HG03108 (cell line): ENCODE data around the gene TBC1D21.
"Not testable (repeated sequence)": the region's sequence is repeated elsewhere in the genome, so short reads cannot be mapped to it uniquely, and the experiment has no call there.

ENCODE experiments used
- ATAC-seq: cut with Tn5 transposase; IDR thresholded peaks from one replicate; pipeline ENCODE4 v1.9.1; 2021; ENCODE audit warnings: moderate library complexity; ENCODE audit not compliant: unreplicated experiment

TBC1D21 gene

DNA sequence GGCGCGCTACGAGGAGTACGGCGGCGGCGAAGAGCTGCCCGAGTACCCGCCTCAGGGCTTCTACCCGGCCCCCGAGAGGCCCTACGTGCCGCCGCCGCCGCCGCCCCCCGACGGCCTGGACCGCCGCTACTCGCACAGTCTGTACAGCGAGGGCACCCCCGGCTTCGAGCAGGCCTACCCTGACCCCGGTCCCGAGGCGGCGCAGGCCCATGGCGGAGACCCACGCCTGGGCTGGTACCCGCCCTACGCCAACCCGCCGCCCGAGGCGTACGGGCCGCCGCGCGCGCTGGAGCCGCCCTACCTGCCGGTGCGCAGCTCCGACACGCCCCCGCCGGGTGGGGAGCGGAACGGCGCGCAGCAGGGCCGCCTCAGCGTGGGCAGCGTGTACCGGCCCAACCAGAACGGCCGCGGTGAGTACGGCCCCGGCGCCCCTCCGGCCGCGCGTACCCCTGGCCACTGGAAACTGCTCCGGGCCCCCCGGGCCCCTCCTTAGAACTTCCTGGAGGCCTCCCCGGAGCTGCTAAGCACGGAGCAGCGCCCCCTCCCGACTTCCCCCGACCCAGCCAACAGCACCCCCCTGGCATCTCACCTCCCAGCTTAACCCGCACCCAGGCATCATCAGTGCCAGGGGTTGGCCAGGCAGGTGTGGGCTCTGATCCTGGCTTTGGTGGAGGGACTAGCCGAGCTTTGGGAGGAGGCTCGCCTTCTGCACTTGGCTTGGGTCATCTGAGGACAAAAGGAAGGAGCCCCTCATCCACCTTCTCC is 54.3 kb downstream of the TBC1D21 start:
- ATAC-seq = no peak

- ATAC-seq = no peak
Measured at GRCh38 chr15:73928241-73928579, 54.8 kb downstream of the TBC1D21 start.

DNA sequence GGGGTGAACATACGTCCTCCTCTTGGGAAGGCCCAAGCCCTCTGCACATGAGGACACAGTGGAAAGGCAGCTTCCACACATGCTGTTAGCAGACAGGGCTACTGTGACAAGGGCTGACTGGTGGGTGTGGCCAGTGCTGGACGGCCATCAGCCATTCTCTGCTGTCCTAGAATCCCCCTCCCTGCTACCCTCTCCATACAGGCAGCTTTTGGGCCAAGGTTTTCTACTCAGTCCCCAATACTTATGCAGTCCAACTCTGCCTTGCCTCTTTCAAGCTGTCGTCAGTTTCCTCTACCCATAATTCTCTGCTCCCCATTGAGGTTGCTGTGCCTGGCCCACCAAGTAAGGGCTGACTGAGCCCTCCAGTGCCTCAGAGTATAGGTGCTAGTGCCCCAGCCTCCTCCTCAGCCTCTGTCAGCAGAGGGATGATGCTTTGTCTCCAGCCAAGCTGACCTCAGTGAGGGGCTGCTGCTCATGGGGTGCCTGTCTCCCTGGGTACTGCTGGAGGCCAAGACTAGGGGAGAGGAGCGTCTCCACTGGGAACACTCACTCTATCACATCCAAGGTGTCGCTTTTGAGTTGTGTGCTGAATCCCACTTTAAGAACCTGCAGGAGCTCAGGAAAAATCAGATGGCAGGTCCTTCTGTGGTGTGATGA is 55.7 kb downstream of the TBC1D21 start:
- ATAC-seq = no peak

GRCh38 chr15:73930371-73930770 is 57.0 kb downstream of the TBC1D21 start:
- ATAC-seq = no peak

GRCh38 chr15:73930790-73931281 is 57.5 kb downstream of the TBC1D21 start:
- ATAC-seq = no peak

DNA sequence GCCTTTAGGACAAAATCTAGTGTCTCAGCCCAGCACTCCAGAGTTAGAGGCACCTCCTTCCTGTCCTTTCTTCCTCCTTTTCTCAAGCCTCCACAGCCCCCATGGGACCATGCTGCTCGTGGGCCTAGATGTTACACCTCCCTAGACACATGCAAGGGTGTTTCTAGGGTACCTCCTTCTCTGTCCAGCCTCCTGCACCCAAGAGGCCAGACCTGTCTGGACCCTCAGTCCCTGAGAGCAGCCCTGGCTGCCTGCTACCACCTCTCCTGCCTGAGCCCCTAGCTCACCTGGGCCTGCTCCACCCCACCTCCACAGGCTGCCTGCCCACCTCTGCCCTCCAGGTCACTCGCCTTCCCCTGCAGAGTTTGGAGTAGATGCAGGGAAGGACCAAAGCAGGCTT is 58.1 kb downstream of the TBC1D21 start:
- no peak for ATAC-seq

DNA sequence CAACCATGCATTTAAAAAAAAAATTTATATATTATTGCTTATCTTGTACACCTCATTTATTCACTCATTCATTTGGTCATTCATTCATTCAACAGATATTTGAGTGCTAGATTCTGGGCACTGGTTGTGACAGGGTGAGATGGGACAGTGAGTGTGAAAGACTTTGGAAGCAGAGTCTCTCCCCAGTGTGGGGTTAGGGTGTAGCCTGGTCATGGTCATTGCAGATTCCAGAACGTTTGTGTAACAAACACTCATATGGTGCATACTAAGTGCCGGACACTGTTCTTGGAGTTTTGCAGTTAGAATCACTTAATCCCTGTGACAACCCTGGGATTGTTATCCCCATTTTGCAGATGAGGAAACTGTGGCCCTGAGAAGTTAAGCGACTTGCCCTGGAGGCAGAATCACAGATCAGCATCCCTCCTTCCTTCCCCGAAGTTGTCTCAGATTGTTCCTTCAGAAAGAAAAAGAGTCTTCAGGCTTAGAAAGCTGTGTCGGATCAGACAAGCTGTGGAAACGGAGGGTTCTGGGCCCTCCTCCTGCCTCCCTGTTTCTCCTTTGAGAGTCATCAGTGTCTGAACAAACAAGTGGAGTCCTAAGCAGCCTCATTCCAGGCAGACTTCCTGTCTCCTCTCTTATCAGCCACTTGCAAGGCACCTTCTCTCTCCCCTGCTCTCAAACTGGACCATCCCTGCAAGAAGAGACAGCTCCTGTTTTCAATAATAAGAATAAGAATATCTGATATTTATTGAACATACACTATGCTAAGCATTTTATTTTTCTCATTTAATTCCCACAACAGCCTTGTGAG is 59.2 kb downstream of the TBC1D21 start:
- no peak for ATAC-seq

- ATAC-seq = no peak
Measured at GRCh38 chr15:73934281-73934680, 60.9 kb downstream of the TBC1D21 start.

DNA sequence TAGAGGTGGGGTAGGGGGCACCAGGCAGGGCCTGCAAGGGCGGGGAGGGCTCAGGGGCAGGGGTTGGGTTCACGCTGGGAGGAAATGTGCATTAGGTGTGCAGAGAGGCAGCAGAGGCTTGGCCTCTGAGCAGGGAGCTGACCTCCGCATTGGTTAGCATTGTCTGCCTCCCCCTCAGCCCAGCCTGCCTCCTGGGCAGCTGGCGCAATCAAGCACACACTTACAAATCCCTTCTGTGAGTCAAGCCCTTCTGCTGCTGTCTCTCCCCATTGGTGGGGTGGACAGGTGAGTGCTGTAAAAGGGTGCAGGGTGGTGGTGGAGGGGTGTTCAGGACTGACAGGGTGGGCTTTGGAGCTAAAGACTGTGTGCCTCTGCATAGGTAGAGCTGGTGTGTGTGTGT is 62.2 kb downstream of the TBC1D21 start:
- no peak for ATAC-seq

DNA sequence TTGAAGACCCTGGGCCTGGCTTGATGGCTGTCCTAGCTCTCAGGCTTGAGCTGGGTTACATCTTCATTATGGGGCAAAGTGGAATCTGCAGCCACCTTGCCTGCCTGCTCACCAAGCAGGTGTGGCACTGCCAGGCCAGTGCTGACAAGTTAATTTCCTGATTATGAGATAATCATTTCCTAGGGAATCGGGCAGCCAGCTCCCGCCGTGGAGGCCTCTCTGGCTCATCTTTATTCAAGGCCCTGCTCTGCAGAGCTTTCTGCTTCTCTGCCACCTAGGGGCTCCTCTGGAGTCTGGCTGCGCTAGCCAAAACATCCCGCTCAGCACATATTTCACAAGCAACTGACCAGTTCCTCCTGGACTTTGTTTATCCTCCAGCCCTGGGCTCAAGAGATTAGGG is 62.8 kb downstream of the TBC1D21 start:
- no peak for ATAC-seq

GRCh38 chr15:73936588-73937290 is 63.4 kb downstream of the TBC1D21 start:
- ATAC-seq = no peak

DNA sequence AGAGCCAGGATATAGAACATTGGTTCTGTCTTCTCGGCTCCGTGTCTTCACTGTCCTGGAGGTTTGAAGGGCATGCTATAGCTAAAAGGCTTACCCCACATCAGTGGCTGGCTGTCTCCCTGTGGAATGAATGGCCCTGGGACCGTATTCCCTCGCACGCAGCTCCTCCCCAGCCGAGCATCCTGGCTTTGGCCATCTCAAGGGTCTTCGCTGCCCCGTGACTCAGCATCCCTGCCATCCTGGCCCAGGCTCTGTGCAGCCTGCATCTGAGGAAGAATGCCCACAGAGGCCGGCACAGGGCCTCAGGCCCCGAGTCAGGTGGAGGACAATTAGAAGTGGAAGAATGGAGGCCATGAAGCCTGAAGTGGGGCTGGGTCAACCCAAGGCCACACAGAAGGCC is 63.9 kb downstream of the TBC1D21 start:
- ATAC-seq = no peak

GRCh38 chr15:73937726-73938125 is 64.4 kb downstream of the TBC1D21 start:
- ATAC-seq = no peak

GRCh38 chr15:73938516-73938915 is 65.2 kb downstream of the TBC1D21 start:
- not testable (repeated sequence) for ATAC-seq
